CD4-positive, CD25-positive, alpha-beta regulatory T cell (primary cell): ENCODE measurements around the gene NPAP1. TPM values are rescaled to one million over a fixed set of nuclear protein-coding genes. Genes with fewer than 3 reads are reported as not detected.
"Not testable (repeated sequence)": the region's sequence is repeated elsewhere in the genome, so short reads cannot be mapped to it uniquely, and the experiment has no call there.

Experiments used
- ATAC-seq, 2 donors: fragments of 150-1000 bp; cut with Tn5 transposase; one replicate each; pipeline ENCODE4 v1.10.0; 2021; ENCODE audit warnings: low read depth in 2 of 2, moderate number of reproducible peaks in 2 of 2, moderate library complexity in 1 of 2
- DNase-seq, 3 donors: peaks; one replicate each; pipeline versions ENCODE4 v3.0.0 to v3.0.0-alpha.2; 2012 to 2022; ENCODE audit warnings: mixed read lengths in 1 of 3
- H3K27ac ChIP-seq: one replicate; pipeline ENCODE4 v1.7.0; 2013; ENCODE audit warnings: mild to moderate bottlenecking, low read length; ENCODE audit not compliant: insufficient read depth, poor library complexity, severe bottlenecking
- H3K27me3 ChIP-seq: one replicate; pipeline ENCODE4 v1.7.0; 2013; ENCODE audit warnings: low read length; ENCODE audit not compliant: control insufficient read depth, insufficient read depth
- H3K36me3 ChIP-seq: one replicate; pipeline ENCODE4 v1.7.0; 2013; ENCODE audit warnings: mild to moderate bottlenecking, low read length, moderate library complexity; ENCODE audit not compliant: control insufficient read depth, insufficient read depth
- H3K4me1 ChIP-seq: 2 replicates; pipeline ENCODE4 v1.7.0; 2013; ENCODE audit warnings: mild to moderate bottlenecking, low read length; ENCODE audit not compliant: insufficient read depth, control insufficient read depth, poor library complexity, severe bottlenecking
- H3K4me3 ChIP-seq: one replicate; pipeline ENCODE4 v1.7.0; 2013; ENCODE audit warnings: low read depth, mild to moderate bottlenecking, low read length, moderate library complexity
- H3K9me3 ChIP-seq, 2 experiments: 1 replicate in 1 of 2; 2 replicates in 1 of 2; pipeline ENCODE4 v1.7.0; 2013; ENCODE audit warnings: low read length in 2 of 2, mild to moderate bottlenecking in 1 of 2, moderate library complexity in 1 of 2; ENCODE audit not compliant: control insufficient read depth in 2 of 2
- H3K27ac Mint-ChIP-seq, 3 donors: one replicate each; pipeline ENCODE4 v1.8.0; 2020 to 2022; ENCODE audit warnings: mild to moderate bottlenecking in 3 of 3, mixed read lengths in 3 of 3, moderate library complexity in 2 of 3
- H3K27me3 Mint-ChIP-seq: one replicate; pipeline ENCODE4 v1.8.0; 2022; ENCODE audit warnings: mild to moderate bottlenecking, mixed read lengths
- H3K36me3 Mint-ChIP-seq: one replicate; pipeline ENCODE4 v1.8.0; 2020; ENCODE audit warnings: mixed read lengths
- H3K4me1 Mint-ChIP-seq, 4 donors: one replicate each; pipeline ENCODE4 v1.8.0; 2020 to 2022; ENCODE audit warnings: mixed read lengths in 4 of 4, mild to moderate bottlenecking in 1 of 4
- H3K4me3 Mint-ChIP-seq, 4 donors: one replicate each; pipeline ENCODE4 v1.8.0; 2020 to 2022; ENCODE audit warnings: mild to moderate bottlenecking in 4 of 4, mixed read lengths in 4 of 4, moderate library complexity in 3 of 4
- H3K9me3 Mint-ChIP-seq, 7 donors: one replicate each; pipeline ENCODE4 v1.8.0; 2020 to 2022; ENCODE audit warnings: mixed read lengths in 7 of 7, mild to moderate bottlenecking in 3 of 7, moderate library complexity in 2 of 7
- polyA plus RNA-seq, 4 donors: library from polyadenylated mRNA; unstranded; fragments of 300-500 nt; fragmentation: Illumina TruSeq; gene quantifications; one replicate each; pipeline ENCODE4 v1.2.3, GENCODE V29; 2021
- total RNA-seq: library from RNA; stranded (reverse); gene quantifications from one replicate; pipeline ENCODE4 v1.2.3, GENCODE V29; 2022

Gene NPAP1
- not detected for total RNA-seq
- not detected for polyA plus RNA-seq

- Mint-ChIP-seq H3K27me3 (no peaks in the 10 kb centered on the region), H3K36me3 (no peaks in the 10 kb centered on the region), H3K9me3 (peaks cover 4 to 23% (median 12%) of the 10 kb centered on the region in 7 donors)
Measured at GRCh38 chr15:24675332-24676144, at the start of gene NPAP1. TSS of gene NPAP1 (plus strand) at chr15:24675775. CDS start at chr15:24675868, 93 bp downstream.

GRCh38 chr15:24627443-24627842 lies 48.1 kb upstream of the NPAP1 start:
- Histone ChIP-seq H3K27me3 (no peaks in the 10 kb centered on the region), H3K27ac (no peak overlapping the region), H3K36me3 (no peaks in the 10 kb centered on the region), H3K9me3 (peaks cover 6 to 11% of the 10 kb centered on the region in 2 experiments), H3K4me1 (no peaks in the 10 kb centered on the region), H3K4me3 (no peak overlapping the region)
- Mint-ChIP-seq H3K4me3 (no peak overlapping the region), H3K4me1 (no peaks in the 10 kb centered on the region), H3K27me3 (no peaks in the 10 kb centered on the region), H3K9me3 (peaks cover 1 to 33% (median 13%) of the 10 kb centered on the region in 7 donors), H3K36me3 (no peaks in the 10 kb centered on the region), H3K27ac (no peak overlapping the region)
- ATAC-seq (no peak), DNase-seq (no peak)

More at GRCh38 chr15:24675332-24676144, at the start of gene NPAP1:
- no peak within 1 kb of the TSS for H3K27ac ChIP-seq
- DNase-seq, result no peak
- Mint-ChIP-seq H3K27ac (no peak within 1 kb of the TSS), H3K4me1 (no peaks in the 10 kb centered on the region), H3K4me3 (no peak within 1 kb of the TSS)
- H3K27me3 ChIP-seq, result no peaks in the 10 kb centered on the region
- no peak within 1 kb of the TSS for H3K4me3 ChIP-seq
- no peaks in the 10 kb centered on the region for H3K4me1 ChIP-seq
- no peaks in the 10 kb centered on the region for H3K36me3 ChIP-seq
- peaks cover 4 to 27% of the 10 kb centered on the region in 2 experiments for H3K9me3 ChIP-seq
- no peak for ATAC-seq

DNA sequence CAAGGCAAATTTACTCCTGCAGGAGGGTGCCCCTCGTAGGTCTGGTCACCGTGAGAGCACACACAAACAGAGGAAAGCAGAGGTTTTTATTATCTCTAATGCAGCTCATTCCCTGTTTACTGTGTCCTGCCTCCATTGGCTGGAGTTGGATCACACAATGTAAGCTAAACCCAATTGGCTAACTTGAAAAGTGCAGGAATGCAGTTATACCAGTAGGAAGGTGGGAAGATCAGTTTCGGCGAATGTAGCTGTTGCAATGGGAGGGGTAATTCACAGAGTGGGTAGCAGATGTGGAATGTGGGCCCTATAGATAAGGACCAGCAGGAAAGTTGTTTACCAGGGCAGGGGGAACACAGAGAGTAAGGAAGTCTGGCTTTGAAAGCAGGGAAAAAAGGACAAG lies 42.5 kb upstream of the NPAP1 start:
- DNase-seq (no peak), ATAC-seq (no peak)
- H3K4me3 Mint-ChIP-seq, result no peak overlapping the region
- H3K4me1 ChIP-seq, result no peaks in the 10 kb centered on the region
- H3K27me3 ChIP-seq, result no peaks in the 10 kb centered on the region
- no peaks in the 10 kb centered on the region for H3K36me3 ChIP-seq
- H3K4me3 ChIP-seq, result no peak overlapping the region
- peaks cover 4 to 23% of the 10 kb centered on the region in 2 experiments for H3K9me3 ChIP-seq
- peaks cover 3 to 49% (median 12%) of the 10 kb centered on the region in 7 donors for H3K9me3 Mint-ChIP-seq
- H3K27ac ChIP-seq, result no peak overlapping the region
- H3K27ac Mint-ChIP-seq, result no peak overlapping the region
- no peaks in the 10 kb centered on the region for H3K36me3 Mint-ChIP-seq
- H3K4me1 Mint-ChIP-seq, result no peaks in the 10 kb centered on the region
- H3K27me3 Mint-ChIP-seq, result no peaks in the 10 kb centered on the region

DNA sequence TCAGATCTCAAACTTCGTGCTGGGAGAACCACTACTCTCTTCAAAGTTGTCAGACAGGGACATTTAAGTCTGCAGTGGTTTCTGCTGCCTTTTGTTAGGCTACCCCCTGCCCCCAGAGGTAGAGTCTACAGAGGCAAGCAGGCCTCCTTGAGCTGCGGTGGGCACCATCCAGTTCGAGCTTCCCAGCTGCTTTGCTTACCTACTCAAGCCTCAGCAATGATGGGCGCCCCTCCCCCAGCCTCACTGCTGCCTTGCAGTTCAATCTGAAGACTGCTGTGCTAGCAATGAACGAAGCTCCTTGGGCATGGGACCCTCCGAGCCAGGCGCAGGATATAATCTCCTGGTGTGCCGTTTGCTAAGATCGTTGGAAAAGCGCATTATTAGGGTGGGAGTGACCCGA lies 36.2 kb upstream of the NPAP1 start:
- H3K27ac Mint-ChIP-seq, H3K4me3 Mint-ChIP-seq, H3K4me1 Mint-ChIP-seq: not testable (repeated sequence)

DNA sequence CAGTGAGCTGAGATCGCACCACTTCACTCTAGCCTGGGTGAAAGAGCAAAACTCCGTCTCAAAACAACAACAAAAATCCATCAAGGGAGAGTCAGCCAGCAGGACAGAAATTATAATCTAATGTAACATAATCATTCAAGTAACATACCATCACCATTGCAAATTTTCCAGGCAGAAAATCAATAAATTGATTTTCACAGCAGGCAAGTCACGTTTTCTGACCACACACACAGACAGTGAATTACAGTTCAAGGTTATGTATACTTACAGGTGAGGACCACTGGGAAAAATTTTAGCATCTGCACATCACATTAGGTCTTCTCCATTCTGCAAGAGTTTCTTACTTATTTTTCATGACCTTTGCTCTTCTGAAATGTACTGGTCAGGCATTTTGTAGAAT lies 29.9 kb upstream of the NPAP1 start:
- no peaks in the 10 kb centered on the region for H3K36me3 ChIP-seq
- H3K9me3 ChIP-seq, result peaks cover 5% of the 10 kb centered on the region in 2 experiments
- no peaks in the 10 kb centered on the region for H3K4me1 Mint-ChIP-seq
- H3K27me3 Mint-ChIP-seq, result no peaks in the 10 kb centered on the region
- H3K36me3 Mint-ChIP-seq, result no peaks in the 10 kb centered on the region
- H3K4me3 Mint-ChIP-seq, result no peak overlapping the region
- no peaks in the 10 kb centered on the region for H3K4me1 ChIP-seq
- no peak for DNase-seq
- H3K27ac Mint-ChIP-seq, result no peak overlapping the region
- no peak for ATAC-seq
- no peak overlapping the region for H3K27ac ChIP-seq
- H3K4me3 ChIP-seq, result no peak overlapping the region
- H3K27me3 ChIP-seq, result no peaks in the 10 kb centered on the region
- H3K9me3 Mint-ChIP-seq, result peaks cover 3 to 35% (median 11%) of the 10 kb centered on the region in 7 donors

More for the DNA sequence above, 36.2 kb upstream of the NPAP1 start:
- H3K36me3 ChIP-seq, ATAC-seq, H3K4me3 ChIP-seq, H3K36me3 Mint-ChIP-seq, H3K9me3 ChIP-seq, H3K27me3 Mint-ChIP-seq, H3K27ac ChIP-seq, H3K27me3 ChIP-seq, H3K4me1 ChIP-seq, DNase-seq: not testable (repeated sequence)
- H3K9me3 Mint-ChIP-seq, result peaks cover 4 to 44% (median 19%) of the 10 kb centered on the region in 7 donors

- peaks cover 4 to 32% (median 9%) of the 10 kb centered on the region in 7 donors for H3K9me3 Mint-ChIP-seq
- H3K36me3 ChIP-seq, result no peaks in the 10 kb centered on the region
- no peaks in the 10 kb centered on the region for H3K4me1 ChIP-seq
Measured at GRCh38 chr15:24659622-24660021, 16.0 kb upstream of the NPAP1 start.

GRCh38 chr15:24662991-24663390 lies 12.6 kb upstream of the NPAP1 start:
- no peak for ATAC-seq
- H3K4me3 ChIP-seq, result no peak overlapping the region
- H3K4me1 ChIP-seq, result no peaks in the 10 kb centered on the region
- H3K9me3 Mint-ChIP-seq, result peaks cover 3 to 24% (median 9%) of the 10 kb centered on the region in 7 donors
- no peaks in the 10 kb centered on the region for H3K4me1 Mint-ChIP-seq
- H3K4me3 Mint-ChIP-seq, result no peak overlapping the region
- H3K27me3 ChIP-seq, result no peaks in the 10 kb centered on the region
- H3K36me3 ChIP-seq, result no peaks in the 10 kb centered on the region
- no peak for DNase-seq
- H3K27ac Mint-ChIP-seq, result no peak overlapping the region
- H3K27ac ChIP-seq, result no peak overlapping the region
- no peaks in the 10 kb centered on the region for H3K36me3 Mint-ChIP-seq
- H3K27me3 Mint-ChIP-seq, result no peaks in the 10 kb centered on the region
- peaks cover 2 to 6% of the 10 kb centered on the region in 2 experiments for H3K9me3 ChIP-seq

More at GRCh38 chr15:24659622-24660021, 16.0 kb upstream of the NPAP1 start:
- Histone ChIP-seq H3K4me3 (no peak overlapping the region), H3K9me3 (no peaks in the 10 kb centered on the region), H3K27me3 (no peaks in the 10 kb centered on the region), H3K27ac (no peak overlapping the region)
- H3K27ac Mint-ChIP-seq, result no peak overlapping the region
- H3K27me3 Mint-ChIP-seq, result no peaks in the 10 kb centered on the region
- no peak for ATAC-seq
- H3K36me3 Mint-ChIP-seq, result no peaks in the 10 kb centered on the region
- no peak overlapping the region for H3K4me3 Mint-ChIP-seq
- DNase-seq, result no peak
- no peaks in the 10 kb centered on the region for H3K4me1 Mint-ChIP-seq

DNA sequence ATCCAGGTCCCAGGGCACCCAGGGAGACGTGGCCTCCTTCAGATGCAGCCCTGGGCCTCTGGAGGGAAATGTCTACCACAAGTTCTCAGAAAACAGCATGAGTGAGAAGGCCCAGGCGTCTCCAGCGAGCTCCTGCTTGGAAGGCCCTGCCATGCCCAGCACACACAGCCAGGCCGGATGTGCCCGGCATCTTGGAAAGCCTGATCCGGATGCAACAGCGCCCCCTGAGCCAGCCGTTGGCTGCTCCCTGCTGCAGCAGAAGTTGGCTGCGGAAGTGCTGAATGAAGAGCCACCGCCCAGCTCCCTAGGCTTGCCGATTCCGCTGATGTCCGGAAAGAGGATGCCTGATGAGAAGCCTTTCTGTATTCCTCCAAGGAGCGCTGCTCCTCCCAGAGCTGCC lies 856 bp downstream of the NPAP1 start:
- no peaks in the 10 kb centered on the region for H3K27me3 Mint-ChIP-seq
- H3K9me3 Mint-ChIP-seq, result peaks cover 7 to 32% (median 19%) of the 10 kb centered on the region in 7 donors
- H3K36me3 ChIP-seq, result no peaks in the 10 kb centered on the region
- no peak overlapping the region for H3K27ac Mint-ChIP-seq
- H3K4me1 ChIP-seq, result no peaks in the 10 kb centered on the region
- DNase-seq (no peak), ATAC-seq (no peak)
- no peaks in the 10 kb centered on the region for H3K27me3 ChIP-seq
- H3K27ac ChIP-seq, result no peak overlapping the region
- H3K4me1 Mint-ChIP-seq, result no peaks in the 10 kb centered on the region
- H3K9me3 ChIP-seq, result peaks cover 4 to 27% of the 10 kb centered on the region in 2 experiments
- H3K4me3 Mint-ChIP-seq, result no peak overlapping the region
- H3K36me3 Mint-ChIP-seq, result no peaks in the 10 kb centered on the region
- no peak overlapping the region for H3K4me3 ChIP-seq
